ENCODE data around the gene KRT38.

Gene KRT38

DNA sequence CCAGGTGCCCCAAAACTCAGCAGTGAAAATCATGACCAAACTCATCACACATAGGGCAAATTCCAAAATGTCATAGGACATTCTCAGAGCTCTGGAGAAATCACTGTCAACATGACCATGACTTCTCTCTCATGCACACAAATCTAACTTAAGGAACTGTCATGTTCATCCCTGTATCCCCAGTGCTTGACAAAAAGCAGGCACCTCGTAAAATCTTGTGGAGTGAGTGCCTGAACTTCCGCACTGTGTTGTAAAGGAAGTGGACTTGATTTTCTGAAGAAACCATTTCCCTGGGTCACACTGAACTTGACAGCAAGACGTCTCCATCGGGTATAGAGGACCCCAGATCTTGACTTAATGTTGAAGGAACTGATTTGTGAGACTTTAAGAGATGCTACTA lies 19.2 kb downstream of the KRT38 start:
- DNase-seq (ENCODE audit: low read depth): no peak

DNA sequence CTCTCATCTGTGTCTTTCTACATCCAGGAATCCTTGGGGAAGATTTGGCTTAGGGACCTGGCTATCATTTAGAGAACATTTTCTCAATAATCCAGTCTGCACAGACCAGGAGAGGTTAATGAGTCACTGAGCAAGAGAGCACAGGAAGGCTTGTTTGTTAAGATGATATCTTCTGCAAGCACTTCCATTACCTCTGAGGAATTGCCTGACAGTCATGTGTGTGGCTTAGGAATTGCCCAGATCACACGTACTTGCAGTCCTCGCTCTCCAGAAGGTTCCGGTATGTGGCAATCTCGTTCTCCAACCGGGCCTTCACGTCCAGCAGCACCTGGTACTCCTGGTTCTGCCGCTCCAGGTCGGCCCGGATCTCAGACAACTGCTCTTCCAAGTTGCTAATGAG lies 19.7 kb downstream of the KRT38 start:
- no peak for DNase-seq (ENCODE audit: low read depth)

DNA sequence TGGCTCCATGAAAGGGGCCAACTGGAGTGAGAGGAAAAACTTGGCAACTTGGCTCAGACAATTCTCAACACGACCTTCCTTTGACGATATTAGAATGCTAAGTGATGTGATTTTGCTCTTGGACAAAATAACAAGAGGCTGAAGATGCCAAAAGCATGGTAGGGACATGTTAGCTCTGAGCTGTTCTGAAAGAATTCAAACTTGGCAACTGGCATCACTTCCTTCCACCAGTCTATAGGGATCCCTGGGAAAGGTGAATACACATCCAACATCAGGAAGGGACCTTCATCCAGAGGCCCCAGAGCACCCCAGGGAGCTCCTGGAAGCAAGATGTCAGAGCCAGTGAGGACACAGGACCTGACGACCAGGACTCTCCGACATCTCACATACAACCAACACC lies 20.6 kb downstream of the KRT38 start:
- no peak for DNase-seq (ENCODE audit: low read depth)

DNA sequence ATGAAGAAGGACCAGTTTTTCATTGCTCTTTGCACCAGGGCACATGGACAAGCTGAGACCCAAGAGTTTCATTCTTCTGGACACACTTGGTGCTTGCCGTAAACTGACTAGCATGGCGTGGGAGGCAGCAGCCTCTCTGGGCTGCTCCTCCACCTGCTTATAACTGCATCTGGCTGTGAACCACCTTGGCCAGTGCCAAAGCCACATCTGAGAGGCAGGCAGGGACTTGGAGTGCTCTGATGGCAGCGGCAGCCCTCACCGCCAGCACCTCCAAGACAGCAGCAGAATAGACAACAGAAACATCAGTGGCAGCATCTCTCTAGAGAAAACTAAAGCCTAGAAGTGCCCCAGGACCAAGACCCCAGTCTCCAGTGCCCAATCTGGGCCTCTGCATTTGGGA lies 21.1 kb downstream of the KRT38 start:
- DNase-seq (ENCODE audit: low read depth): no peak

DNA sequence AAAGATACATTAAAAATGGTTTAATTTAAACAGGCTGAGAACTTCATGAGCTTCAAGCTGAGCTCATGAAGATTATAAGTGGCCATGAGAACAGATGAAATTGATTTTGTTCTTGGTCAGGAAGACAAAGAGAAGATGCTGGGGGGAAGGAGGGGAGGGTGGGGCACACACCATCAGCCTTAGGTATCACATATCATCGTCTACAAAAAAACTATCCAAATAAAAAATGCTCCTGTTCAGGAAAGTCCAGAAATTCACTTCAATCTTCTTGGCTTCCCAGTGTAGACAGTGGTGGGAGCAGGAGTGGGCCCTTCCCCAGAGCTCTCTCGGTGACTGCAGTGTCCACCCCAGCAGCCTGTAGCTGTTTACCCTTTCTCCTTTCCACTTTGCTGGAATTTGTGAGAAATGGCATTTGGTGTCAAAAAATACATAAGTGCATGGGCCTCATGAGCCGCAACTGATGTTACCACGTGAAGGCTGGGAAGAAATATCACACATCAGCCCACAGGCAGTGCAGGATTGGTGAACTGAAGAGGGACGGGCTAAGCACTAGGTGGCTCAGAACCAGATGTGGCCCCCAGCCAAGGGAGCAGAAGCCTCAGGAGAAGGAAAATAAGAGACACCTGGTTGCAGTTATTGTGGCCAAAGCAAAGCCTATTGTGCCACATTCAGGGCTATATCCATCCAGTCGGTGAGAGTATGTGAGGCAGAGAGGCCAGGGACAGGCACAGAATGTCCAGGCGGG lies 22.5 kb downstream of the KRT38 start:
- no peak for DNase-seq (ENCODE audit: low read depth)

DNA sequence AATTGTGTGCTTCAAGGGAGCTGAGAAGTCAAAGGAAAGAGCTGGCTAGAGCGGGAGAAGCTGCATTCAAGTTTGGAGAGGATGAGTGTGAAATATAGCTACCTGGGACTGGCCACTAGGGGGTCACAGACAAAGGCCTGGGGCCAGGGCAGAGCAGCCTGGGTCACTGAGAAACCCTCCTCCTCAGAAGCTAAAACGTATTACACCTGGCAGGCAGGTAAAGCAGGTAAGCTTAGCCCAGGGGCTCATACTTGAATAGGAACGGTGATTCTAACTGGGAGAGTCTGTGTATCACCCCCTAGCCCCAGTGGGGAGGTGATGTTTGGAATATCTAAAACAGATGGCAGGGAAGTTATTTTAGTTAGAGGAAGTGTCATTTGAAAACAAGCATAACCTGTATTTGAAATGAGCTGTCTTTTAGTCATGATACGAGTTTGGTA lies 23.2 kb downstream of the KRT38 start:
- no peak for DNase-seq (ENCODE audit: low read depth)

DNA sequence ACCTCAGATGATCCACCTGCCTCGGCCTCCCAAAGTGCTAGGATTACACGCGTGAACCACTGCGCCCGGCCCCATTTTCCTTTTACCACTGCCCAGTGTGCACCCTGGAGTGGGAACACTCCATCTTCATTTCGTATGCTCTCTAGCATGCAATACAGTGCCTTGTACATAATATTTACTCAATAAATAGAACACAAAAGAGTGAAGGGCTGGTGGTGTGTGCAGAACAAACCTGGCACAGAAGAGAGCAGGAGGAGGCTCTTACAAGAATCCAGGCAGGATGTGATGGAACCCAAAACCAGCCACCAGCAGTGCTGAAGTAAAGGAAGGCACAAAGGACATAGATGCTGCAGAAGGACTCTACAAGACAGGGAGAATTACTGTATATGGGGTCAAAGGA lies 23.7 kb downstream of the KRT38 start:
- no peak for DNase-seq (ENCODE audit: low read depth)

DNA sequence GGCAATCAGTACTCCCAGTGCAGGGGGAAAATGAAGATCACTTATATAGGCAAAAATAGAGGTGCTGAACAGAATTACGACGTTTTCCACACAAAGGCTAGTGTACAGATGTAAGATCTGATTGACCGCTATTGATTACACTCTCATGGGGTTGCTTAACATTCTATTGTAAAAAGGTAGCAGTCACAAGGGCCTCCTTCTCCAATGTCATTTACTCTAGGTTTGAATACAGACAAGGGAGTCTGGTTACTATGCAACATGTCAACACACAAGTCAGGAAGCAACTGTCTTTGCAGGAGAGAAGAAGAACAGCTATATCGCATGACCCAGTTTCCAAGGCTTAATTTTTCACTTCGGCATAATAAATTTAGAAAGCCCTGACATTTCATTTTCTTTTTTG lies 24.3 kb downstream of the KRT38 start:
- no peak for DNase-seq (ENCODE audit: low read depth)

DNA sequence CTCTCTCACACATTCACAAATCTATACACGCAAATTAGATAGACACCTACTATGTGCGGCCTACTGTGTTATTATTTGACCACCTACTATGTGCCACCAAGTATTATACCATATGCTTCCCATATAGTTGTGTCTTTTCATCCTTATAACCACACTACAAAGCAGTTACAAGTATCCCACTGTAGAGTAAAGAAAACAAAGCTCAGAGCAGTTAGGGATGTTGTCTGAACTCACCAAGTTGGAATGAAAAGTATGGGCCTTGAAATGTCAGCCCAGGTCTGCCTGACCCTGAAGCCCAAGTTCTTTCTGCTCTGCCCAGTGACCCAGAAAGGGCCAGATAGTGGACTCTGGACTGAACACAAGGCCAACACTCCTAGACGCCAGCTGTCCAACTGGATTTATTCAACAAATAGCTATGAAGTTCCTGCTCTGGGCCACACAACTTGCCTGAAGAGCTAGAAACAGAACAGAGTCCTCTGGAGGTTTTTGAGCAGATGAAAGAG lies 24.9 kb downstream of the KRT38 start:
- no peak for DNase-seq (ENCODE audit: low read depth)

DNA sequence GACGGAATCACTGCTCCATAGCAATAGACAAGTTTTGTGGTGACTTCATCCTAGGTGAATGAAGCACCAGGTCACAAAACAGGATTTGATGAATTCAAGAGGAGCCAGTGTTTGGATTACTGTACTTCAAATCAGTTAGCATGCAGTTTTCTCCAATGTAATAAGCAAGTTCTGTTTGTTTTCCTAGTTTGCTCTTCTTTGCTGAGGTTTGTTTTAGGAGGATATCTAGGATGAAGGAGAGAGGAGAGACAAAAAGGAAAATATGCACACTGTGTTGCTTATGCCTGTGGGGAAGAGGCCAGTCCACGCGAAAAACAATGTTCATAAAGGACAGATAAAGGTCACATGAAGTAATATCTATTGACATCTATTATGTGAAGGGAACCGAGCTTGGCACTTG lies 25.4 kb downstream of the KRT38 start:
- DNase-seq (ENCODE audit: low read depth): no peak

DNA sequence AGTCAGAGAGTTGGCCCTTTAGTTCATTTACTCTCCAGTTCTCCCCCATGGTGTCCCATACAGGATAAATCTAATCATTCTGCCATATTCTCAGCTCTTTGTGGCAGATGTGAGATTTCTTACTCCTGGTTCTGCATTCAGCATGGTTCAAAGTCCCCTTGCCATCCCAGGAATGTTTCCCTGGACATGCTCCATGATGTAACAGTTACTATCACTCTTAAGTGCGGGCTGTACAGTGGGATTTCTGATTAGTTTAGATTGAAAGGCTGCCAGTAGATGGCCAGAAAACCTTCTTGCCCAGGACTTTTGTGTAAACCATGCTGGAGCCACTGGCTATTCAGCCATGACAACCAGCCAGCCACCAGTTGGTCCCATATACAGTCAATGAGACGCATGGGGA lies 26.8 kb downstream of the KRT38 start:
- DNase-seq (ENCODE audit: low read depth): no peak

DNA sequence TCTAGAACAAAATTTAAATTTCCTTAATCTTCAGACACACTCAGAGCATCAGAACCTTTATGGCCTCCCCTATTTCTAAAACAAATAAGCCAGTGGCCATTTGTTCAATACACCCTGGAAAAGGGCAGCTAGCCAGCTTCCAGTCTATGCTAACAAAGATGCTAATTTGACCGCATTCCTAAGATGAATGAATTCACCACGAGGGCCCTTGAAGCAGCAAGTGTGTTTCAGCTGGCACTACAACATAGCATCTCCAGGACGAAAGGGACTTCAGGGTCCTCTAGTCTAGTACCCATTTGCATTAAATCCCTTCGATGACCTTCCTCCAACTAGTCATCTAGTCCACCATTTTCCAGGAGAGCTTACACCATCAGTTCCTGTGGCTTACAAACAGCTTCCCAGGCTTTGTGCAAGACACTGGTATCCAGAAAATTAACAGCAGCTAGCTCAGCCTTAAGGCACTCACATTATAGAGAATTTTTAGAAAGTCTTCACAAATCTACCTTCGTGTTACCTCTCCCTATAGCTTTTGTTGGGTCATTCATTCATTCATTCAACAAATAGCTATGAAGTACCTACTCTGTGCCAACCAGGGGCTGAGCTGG lies 27.3 kb downstream of the KRT38 start:
- no peak for DNase-seq (ENCODE audit: low read depth)

DNA sequence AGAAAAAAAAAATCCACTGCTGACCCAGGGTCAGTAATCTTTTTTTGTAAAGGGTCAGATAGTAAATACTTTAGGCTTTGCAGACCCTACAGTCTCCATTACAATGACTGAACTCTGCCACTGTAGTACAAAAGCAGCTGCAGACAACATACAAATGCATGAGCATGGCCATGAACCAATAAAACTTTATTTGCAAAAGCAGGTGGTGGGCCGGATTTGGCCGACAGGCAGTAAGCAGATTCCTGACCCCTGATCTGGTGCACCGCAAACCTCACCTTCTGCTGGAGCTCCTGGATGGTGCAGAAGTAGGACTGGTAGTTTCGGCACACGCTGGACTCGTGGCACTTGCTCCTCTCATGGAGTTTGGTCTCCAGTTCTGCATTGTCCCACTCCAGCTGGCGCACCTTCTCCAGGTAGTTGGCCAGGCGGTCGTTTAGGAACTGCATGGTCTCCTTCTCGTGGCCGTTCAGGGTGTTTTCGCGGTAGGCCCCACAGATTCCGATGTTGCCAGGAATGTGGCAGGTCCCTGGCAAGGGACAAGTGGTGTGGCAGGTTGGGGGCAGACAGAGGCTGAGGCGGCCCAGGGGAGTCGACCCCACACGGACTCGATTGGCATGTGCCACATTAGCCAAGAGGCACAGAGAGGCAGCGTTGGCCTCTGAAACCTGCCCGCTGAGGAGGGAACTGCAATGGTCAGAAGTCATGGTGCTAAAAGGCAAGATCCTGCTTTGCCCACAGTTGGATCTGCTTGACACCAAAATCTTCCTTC lies 29.5 kb downstream of the KRT38 start:
- DNase-seq (ENCODE audit: low read depth): no peak

DNA sequence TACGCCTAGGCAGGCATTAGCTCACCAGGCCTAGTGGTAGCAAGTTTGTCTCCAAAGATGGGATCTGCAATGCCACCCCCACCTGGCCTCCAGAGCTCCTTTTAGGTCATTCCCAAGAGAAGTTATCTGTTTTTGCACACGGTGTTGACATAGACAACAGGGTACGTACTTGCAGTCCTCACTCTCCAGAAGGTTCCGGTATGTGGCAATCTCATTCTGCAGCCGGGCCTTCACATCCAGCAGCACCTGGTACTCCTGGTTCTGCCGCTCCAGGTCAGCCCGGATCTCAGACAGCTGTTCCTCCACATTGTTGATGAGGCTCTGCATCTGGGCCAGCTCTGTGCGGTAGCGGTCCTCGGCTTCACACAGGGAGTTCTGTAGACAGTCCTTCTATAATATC lies 33.6 kb downstream of the KRT38 start:
- no peak for DNase-seq (ENCODE audit: low read depth)

DNA sequence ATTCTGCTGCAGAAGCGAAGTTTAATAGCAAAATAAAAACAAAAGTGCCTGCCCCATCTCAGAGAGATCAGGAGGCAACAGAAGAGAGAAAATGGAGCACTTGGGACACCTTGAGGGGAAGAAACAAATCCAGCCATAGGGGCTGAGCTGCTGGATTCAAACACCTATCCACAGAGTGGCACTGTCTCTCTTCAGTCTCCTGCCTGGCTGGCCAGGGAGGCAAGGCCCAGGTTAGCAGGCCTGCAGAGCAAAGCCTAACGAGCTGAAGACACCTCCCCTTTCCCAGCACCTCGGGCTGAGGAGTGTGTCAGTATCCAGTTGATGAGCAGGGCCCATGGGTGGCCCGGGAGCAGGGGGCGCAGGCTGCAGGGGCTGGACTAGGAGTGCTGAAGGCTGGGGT lies 34.6 kb downstream of the KRT38 start:
- DNase-seq (ENCODE audit: low read depth): no peak

DNA sequence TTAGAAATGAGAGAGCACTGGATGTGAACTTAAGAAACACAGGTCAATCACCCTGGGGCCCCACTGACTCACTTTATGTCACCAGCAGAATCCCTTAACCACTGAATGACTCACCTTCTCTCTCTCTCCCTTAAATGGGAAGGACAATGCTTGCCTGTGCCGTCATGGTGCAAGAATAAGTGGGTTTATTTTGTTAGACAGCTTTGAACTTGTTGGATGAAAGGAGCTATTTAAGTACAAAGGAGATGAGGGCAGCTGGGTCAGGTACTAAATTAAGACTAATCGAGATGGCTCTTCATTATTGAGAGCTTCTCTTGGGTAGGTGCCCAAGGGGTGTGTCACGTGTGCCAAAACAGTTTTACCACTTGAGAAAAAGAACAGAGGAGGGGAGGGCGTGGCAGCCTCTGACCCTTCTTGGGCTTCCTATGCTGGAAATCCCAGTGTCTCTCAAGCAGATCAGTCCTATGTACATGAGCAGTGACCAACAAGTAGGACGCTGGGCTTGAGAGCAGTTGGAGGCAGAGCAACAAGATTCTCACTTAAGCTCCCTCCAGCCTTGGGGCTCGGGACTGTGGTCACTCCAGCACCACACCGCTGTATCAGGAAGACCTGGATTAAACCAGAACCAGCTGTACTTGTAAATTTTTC lies 36.6 kb downstream of the KRT38 start:
- no peak for DNase-seq (ENCODE audit: low read depth)

DNA sequence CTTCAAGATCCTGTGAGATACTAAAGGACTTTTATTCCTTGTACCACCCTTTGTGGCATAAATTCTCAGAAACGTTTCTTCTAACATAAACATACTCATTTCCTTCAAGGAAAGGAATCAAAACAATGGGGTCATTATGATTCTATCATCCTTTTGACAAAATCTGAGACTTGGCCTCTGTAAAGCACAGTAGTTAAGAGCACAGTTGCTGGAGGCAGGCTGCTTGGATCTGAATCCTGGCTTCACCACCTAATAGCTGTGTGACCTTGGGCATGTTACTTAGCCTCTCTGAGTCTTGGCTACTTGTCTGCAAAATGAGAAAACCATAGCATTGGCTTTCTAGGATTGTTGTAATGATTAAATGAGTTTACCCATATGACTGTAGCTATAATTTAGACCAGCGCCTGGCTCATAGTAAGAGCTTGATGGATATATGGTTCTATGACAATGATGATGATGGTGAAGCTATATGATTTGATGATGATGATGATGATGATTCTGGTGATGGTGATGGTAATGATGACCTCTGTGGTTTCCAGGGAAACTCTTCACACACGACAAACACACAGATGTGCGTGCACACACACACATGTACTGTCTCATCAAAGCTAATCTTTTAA lies 37.3 kb downstream of the KRT38 start:
- no peak for DNase-seq (ENCODE audit: low read depth)

DNA sequence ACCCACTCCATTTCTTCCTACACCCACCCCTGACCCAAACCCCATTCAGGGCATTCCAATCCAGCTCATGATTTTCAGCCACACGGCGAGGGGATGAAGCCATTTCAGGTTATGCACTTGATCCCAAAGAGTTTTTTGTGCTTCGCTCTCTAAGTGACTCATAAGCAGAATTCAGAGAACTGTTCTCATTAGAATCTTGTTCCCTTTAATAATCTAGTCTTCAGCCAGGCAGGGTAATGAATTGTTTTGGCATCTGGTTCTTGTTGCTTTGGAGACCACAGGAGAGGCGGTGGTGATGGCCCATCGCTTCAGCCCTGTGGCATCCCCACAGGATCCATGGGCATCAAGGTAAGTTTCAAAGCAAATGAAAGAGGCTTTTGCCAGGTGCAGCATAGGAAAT lies 38.6 kb downstream of the KRT38 start:
- no peak for DNase-seq (ENCODE audit: low read depth)

DNA sequence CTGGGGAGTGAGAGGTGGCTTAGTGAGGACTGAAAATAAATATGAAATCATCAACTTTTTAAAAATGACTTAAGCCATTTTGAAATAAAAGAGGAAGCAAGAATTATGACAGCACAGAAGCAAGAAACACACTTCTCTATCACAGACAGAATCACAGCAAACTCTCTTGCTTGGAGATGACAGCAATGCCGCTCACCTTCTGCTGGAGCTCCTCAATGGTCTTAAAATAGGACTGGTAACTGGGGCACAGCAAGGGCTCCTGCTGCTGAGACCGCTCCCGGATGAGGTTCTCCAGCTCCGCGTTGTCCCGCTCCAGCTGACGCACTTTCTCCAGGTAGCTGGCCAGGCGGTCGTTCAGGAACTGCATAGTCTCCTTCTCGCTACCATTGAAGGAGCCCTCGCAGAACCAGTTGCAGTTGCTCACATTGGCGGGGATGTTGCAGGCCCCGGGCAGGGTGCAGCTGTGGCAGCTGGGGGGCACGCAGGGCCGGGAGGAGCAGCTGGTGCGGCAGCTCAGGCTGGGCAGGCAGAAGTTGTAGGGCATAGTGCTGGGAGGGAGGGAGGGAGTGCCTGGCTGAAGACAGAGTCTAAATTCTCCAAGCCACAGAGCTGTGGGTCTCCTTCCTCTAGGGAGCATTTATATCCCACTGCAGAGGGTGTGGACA lies 43.7 kb downstream of the KRT38 start, which contains the start of gene KRT31:
TSS of gene KRT31 (minus strand) at position 613 of the 665 bp plus-strand sequence. CDS start at position 544, 69 bp downstream.
- DNase-seq (ENCODE audit: low read depth): no peak

DNA sequence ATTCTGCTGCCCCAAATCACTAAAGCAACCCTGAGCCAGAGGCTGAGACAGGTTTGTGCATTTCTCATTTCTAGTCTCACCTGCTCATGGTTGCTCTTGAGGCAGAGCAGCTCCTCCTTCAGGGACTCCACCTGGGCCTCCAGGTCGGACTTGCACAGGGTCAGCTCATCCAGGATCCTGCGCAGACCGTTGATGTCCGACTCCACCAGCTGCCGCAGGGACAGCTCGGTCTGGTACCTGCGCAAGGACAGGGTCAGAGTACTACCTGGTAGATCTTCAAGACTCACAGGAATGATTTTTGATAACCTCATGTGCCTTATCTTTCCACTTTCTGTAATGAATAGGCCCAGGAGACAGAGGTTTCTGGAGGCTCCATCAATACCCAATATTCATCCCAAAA lies 44.4 kb downstream of the KRT38 start:
- DNase-seq (ENCODE audit: low read depth): no peak

DNA sequence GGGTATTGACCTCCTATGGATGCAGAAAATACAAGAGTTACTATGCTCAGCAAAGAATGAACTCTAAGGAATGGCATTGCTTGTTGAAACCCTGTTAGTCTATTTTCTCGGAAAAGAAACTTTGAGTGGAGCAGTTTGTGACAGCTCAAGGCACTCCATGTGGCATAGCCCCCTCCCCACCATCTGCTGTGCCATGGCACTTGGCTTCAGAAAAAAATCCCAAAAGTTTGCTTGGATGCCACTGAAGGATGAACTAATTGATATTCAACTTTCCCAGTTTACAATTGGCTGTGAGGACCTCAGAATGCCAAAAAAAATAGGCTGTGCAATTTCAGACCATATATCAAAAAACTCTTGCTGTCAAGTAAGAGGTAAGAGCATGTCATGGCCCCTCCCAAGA lies 45.2 kb downstream of the KRT38 start:
- DNase-seq (ENCODE audit: low read depth): no peak

All from stimulated activated CD8-positive, alpha-beta memory T cell treated with anti-CD3 and anti-CD28 coated beads, Interleukin-12 subunit alpha, Interleukin-12 subunit beta, amount 100 ng/mL, for 4 hours (primary cell).